ENCODE data around the gene CAMSAP2.

- TF ChIP-seq POLR2A (IDR thresholded peaks at IDR 0.05) (no peak), CTCF (IDR thresholded peaks at IDR 0.05) (no peak)
Observed at GRCh38 chr1:200741551-200742207, 3.0 kb downstream of the CAMSAP2 start.
